Pancreas (tissue), 10 donors: ENCODE measurements around the gene YAF2. TPM values are rescaled to one million over a fixed set of nuclear protein-coding genes. Genes with fewer than 3 reads are reported as not detected.

Experiments used
- ATAC-seq, 4 donors: fragments of 200-7000 bp; cut with Tn5 transposase; one replicate each; pipeline versions ENCODE4 v1.8.0 to v1.9.1; 2020; ENCODE audit warnings: mild to moderate bottlenecking in 4 of 4, moderate library complexity in 4 of 4
- DNase-seq, 6 donors: peaks; one replicate each; pipeline ENCODE4 v3.0.0-alpha.2; 2020
- FAIRE-seq: peaks from 2 replicates; lab custom pipeline; 2012; peaks lifted over from hg19 to GRCh38; lab: Jason Lieb, UNC
- H3K27ac ChIP-seq, 4 donors: fragments of 200-600 bp; sonication (generic); 1 replicate in 3 of 4; 2 replicates in 1 of 4; pipeline versions ENCODE4 v1.5.0 to v1.8.0; 2020
- H3K27me3 ChIP-seq, 4 donors: fragments of 200-600 bp; one replicate each; pipeline ENCODE4 v1.8.0; 2021
- H3K36me3 ChIP-seq, 3 donors: fragments of 200-600 bp; sonication (generic) in 1 of 3; one replicate each; pipeline versions ENCODE4 v1.5.0 to v1.8.0; 2020 to 2021
- H3K4me1 ChIP-seq, 3 donors: fragments of 200-600 bp; one replicate each; pipeline ENCODE4 v1.8.0; 2021
- H3K4me3 ChIP-seq, 4 donors: fragments of 200-600 bp; sonication (generic) in 2 of 4; one replicate each; pipeline versions ENCODE4 v1.5.0 to v1.8.0; 2020 to 2021
- H3K9me3 ChIP-seq, 4 donors: fragments of 200-600 bp; one replicate each; pipeline ENCODE4 v1.8.0; 2021
- WGBS, 2 donors: extraction: QIAGEN DNeasy Blood & Tissue Kit; methylation state at CpG; one replicate each; pipeline ENCODE4 v1.1.7; 2013; 5-methylcytosine and 5-hydroxymethylcytosine counted together
- intact Hi-C, 3 donors: fragments of 100-400 bp; cut with DNase I; formaldehyde crosslinking; loops; one replicate each; pipeline versions ENCODE4 v1.11.1 to v1.14.2; 2022
- polyA plus RNA-seq, 2 donors: library from polyadenylated mRNA; stranded (reverse); fragments of 200-250 nt; gene quantifications; one replicate each; pipeline ENCODE4 v1.2.3, GENCODE V29; 2013
- total RNA-seq, 6 donors: library from RNA; stranded (reverse); fragmentation: NEBNext Ultra II Directional in 4 of 6; extraction: Animal tissue kit (Norgen Biotek cat#: 25700) in 4 of 6; gene quantifications; one replicate each; pipeline versions ENCODE4 v1.2.1 to v1.2.4, GENCODE V29; 2021 to 2023
- TF ChIP-seq, protein P1 (sequence below), 4 donors: fragments of 200-600 bp; sonication (generic) in 3 of 4; IDR thresholded peaks; one replicate each; pipeline versions ENCODE4 v1.5.0 to v1.8.0; 2021; ENCODE audit warnings: antibody characterized with exemption in 4 of 4
- donor health status: healthy with polysubstance abuse.
- donor health status: DM: no; HTN: no; CAD: no; lungs with moderate emphysema.
- donor health status: DM: no; HTN: no; CAD: no.
- donor health status: control.
- donor health status: control.
- donor health status: Bipolar disorder and iron deficiency.
- donor health status: DM: yes; HTN: yes; CAD: no.
- donor health status: DM: no; HTN: no; CAD: no.
- donor health status: DM: no; HTN: no; CAD: no.
- donor health status: DM: yes; HTN: yes; CAD: no.

Gene YAF2
- total and polyA plus RNA-seq, 8 donors = 7.1 to 14.7 (median 11.7) TPM

DNA sequence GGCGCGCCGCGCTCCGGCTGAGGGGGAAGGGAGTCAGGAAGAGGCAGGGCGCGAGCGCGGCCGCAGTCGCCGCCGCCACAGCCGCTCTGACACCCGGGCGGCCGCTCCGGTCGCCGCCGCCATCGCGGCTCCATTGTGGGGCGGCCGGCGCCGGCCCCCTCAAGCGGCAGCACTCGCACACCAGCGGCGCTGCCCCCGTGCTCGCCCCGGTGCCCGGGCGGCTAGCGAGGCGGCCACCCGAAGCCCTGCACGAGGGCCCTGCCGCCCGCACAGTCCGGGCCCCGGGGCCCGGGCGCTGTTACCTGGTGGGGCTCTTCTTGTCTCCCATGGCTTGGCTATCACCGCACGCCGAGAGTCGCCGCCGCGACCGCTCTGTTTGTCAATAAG lies 202 bp downstream of the YAF2 start:
- H3K4me3 ChIP-seq = peak overlapping the region; percentile 60 to 83 (median 73)
- TF ChIP-seq, protein P1, sequence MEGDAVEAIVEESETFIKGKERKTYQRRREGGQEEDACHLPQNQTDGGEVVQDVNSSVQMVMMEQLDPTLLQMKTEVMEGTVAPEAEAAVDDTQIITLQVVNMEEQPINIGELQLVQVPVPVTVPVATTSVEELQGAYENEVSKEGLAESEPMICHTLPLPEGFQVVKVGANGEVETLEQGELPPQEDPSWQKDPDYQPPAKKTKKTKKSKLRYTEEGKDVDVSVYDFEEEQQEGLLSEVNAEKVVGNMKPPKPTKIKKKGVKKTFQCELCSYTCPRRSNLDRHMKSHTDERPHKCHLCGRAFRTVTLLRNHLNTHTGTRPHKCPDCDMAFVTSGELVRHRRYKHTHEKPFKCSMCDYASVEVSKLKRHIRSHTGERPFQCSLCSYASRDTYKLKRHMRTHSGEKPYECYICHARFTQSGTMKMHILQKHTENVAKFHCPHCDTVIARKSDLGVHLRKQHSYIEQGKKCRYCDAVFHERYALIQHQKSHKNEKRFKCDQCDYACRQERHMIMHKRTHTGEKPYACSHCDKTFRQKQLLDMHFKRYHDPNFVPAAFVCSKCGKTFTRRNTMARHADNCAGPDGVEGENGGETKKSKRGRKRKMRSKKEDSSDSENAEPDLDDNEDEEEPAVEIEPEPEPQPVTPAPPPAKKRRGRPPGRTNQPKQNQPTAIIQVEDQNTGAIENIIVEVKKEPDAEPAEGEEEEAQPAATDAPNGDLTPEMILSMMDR (IDR thresholded peaks at IDR 0.05) = no peak
- intact Hi-C loops = no loop called here
- ATAC-seq (peak in 2 of 4 donors; percentile 34 to 46), DNase-seq (no peak), FAIRE-seq (no peak)
- no peaks in the 10 kb centered on the region for H3K27me3 ChIP-seq
- H3K27ac ChIP-seq = peak overlapping the region; percentile 81 to 93 (median 89)
- peaks cover 5 to 23% (median 14%) of the 10 kb centered on the region in 3 donors for H3K4me1 ChIP-seq
- peaks cover 0 to 5% (median 0%) of the 10 kb centered on the region in 3 donors for H3K36me3 ChIP-seq
- 0 to 1% methylated on average over 32 to 54 of the region's 54 CpGs for WGBS, 2 donors
- H3K9me3 ChIP-seq = no peaks in the 10 kb centered on the region

DNA sequence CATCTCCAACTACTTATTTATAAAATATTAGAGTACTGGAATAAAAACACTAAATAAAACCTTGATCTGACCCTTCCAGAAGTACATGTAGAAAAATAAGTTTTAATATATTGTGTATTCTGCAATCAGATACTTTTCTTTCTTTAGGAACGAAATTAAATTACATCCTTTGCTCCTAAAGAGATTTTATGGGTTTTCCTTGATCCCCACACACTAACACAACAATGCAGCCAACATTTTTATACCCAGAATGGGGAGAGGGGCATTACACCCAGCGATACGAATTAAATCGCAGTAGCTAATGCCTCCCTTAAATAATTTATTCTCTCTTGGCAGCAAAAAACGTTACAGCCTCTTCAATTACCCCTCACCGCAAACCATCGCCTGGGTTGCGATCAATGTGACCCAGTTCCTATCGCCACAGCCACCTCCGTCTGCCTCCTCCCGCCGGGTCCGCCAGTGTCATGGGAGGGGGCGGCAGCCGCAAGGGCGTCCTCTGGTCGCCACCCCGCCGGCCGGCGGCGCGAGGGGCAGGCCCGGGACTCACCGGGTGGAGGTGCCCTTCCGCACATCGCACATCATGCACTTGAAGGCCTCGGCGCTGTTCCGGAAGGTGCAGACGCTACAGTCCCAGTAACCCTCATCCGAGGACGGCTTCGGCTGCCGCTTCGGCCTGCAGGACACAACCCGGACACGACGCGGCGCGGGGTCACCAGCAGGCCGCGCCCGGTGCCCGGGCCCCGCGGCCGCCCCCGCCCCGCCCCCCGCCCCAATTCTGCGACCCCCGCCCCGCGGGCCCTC lies 796 bp downstream of the YAF2 start:
- Histone ChIP-seq H3K4me3 (peak overlapping the region; percentile 60 to 83 (median 73)), H3K4me1 (peaks cover 5 to 23% (median 14%) of the 10 kb centered on the region in 3 donors), H3K27me3 (no peaks in the 10 kb centered on the region), H3K9me3 (no peaks in the 10 kb centered on the region), H3K36me3 (peaks cover 0 to 5% (median 0%) of the 10 kb centered on the region in 3 donors), H3K27ac (peak overlapping the region in 3 of 4 donors; percentile 89 to 93 (median 89))
- 1% methylated on average over 38 to 56 of the region's 56 CpGs for WGBS, 2 donors
- intact Hi-C loops = no loop called here
- FAIRE-seq (no peak), ATAC-seq (peak; percentile 70 to 87 (median 83)), DNase-seq (peak; percentile 74 to 91 (median 81))
- TF ChIP-seq, protein P1 (IDR thresholded peaks at IDR 0.05) = no peak

DNA sequence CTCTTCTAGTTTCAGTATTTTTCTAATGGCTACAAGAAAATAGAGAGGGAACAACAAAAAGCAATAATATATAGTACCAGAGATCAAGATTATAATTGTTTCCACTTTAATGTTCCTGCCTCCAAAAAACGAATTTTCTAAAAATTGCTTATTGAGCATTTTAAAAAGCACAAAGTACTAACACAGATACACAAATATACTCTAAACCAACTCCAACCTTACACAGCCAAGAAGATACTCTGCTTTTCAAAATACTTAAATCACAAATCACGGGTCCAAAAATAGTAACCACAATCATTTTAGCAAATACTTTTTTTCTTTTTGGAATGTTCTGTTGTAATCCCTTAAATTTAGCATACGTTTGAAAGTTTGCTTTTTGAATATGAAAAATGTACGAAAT lies 2.0 kb downstream of the YAF2 start:
- no peak overlapping the region for H3K27ac ChIP-seq
- H3K4me1 ChIP-seq = peaks cover 5 to 26% (median 14%) of the 10 kb centered on the region in 3 donors
- WGBS, 2 donors = 38 to 57% methylated on average over 4 of the region's 4 CpGs
- TF ChIP-seq, protein P1 (IDR thresholded peaks at IDR 0.05) = no peak
- no peak for DNase-seq
- no peak for FAIRE-seq
- no peak overlapping the region for H3K4me3 ChIP-seq
- H3K9me3 ChIP-seq = no peaks in the 10 kb centered on the region
- intact Hi-C loops = no loop called here
- H3K27me3 ChIP-seq = no peaks in the 10 kb centered on the region
- H3K36me3 ChIP-seq = peaks cover 0 to 5% (median 0%) of the 10 kb centered on the region in 3 donors
- no peak for ATAC-seq

DNA sequence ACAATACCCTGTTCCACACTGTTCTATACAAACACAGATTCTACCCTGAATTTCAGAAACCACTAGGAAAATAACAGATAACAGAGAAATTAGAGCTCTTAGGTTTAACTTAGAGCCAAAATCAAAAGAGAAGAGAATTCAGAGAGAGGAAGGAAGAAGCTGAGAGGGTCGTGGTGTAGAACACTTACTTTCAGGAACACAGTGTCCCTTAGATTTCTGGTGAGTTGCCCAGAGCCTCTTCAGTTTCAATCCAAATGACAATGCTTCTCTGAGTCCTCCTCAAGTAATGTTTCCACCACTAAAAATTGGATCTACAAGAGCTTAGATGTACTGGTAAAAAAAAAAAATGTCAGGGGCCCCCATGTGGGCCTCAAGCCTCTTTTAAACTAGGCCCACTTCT lies 2.6 kb downstream of the YAF2 start:
- Histone ChIP-seq H3K4me3 (no peak overlapping the region), H3K4me1 (peaks cover 5 to 26% (median 14%) of the 10 kb centered on the region in 3 donors)
- intact Hi-C loops = no loop called here

More for the DNA sequence above, 2.6 kb downstream of the YAF2 start:
- FAIRE-seq (no peak), DNase-seq (no peak), ATAC-seq (no peak)
- no peaks in the 10 kb centered on the region for H3K27me3 ChIP-seq
- H3K9me3 ChIP-seq = no peaks in the 10 kb centered on the region
- peaks cover 0 to 5% (median 0%) of the 10 kb centered on the region in 3 donors for H3K36me3 ChIP-seq
- WGBS, 2 donors = 3 to 23% methylated on average over 1 of the region's 1 CpG
- TF ChIP-seq, protein P1 (IDR thresholded peaks at IDR 0.05) = no peak
- no peak overlapping the region for H3K27ac ChIP-seq
